Measurements from ENCODE around the gene LLCFC1.

DNA sequence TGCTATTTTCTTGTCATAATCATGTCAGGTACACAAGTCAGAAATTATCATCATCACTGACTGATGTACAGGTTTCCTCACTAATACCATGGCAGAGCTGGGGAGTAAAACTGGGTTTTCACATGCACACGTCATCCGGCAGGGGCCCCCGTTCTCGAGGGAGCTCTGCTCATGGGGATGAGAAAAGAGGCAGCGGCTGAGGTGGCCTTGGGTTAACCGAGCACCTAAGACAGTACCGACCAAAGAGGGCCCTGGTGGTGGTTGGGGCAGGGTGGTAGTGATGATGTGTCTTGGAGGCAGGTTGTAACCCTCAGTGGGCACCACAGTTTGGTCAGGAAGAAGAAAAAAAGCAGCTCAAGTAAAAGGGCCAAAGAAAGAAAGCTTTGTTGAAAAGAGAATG, 41.6 kb upstream of the LLCFC1 start:
- TF ChIP-seq, protein P1, sequence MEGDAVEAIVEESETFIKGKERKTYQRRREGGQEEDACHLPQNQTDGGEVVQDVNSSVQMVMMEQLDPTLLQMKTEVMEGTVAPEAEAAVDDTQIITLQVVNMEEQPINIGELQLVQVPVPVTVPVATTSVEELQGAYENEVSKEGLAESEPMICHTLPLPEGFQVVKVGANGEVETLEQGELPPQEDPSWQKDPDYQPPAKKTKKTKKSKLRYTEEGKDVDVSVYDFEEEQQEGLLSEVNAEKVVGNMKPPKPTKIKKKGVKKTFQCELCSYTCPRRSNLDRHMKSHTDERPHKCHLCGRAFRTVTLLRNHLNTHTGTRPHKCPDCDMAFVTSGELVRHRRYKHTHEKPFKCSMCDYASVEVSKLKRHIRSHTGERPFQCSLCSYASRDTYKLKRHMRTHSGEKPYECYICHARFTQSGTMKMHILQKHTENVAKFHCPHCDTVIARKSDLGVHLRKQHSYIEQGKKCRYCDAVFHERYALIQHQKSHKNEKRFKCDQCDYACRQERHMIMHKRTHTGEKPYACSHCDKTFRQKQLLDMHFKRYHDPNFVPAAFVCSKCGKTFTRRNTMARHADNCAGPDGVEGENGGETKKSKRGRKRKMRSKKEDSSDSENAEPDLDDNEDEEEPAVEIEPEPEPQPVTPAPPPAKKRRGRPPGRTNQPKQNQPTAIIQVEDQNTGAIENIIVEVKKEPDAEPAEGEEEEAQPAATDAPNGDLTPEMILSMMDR (IDR thresholded peaks at IDR 0.05 in 4 of 5, conservative IDR thresholded peaks at IDR 0.05 in 1 of 5): no peak
- no peak for TF ChIP-seq POLR2A (IDR thresholded peaks at IDR 0.05)
